ENCODE data around the gene FAM81A. TPM values are rescaled to one million over a fixed set of nuclear protein-coding genes. Genes with fewer than 3 reads are reported as not detected.

FAM81A gene
- total RNA-seq, 5 donors from 2014 or later (not counting 1 experiment from before 2014, with no cell fraction given), result 0.37 to 0.39 TPM; not detected in 3

DNA sequence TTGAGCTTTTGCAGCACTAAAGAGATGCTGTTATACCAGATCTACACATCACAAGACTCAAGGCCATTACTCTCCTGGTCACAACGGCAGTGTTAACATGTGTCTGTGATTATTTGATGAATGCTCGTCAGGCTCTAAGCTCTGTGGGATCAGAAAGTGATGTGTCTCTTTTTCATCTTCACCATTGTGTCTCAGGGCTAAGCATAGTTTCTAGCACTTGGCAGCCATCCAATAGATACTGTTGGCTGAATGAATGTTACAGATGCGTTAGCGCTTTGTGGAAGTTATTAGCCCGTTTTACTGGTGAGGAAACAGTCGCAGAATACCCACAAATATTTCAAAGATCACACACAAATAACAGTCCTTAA lies 1.2 kb upstream of the FAM81A start:
- peaks cover 49 to 56% of the 10 kb centered on the region in 2 donors for H3K27me3 Mint-ChIP-seq
- DNase-seq, result no peak
- CTCF ChIA-PET, result no interaction called here
- no peaks in the 10 kb centered on the region for H3K36me3 ChIP-seq (ENCODE audit: control insufficient read depth in 2 of 2, extremely low read depth in 1 of 2, insufficient read depth in 1 of 2, low read length in 1 of 2)
- H3K27ac ChIP-seq (ENCODE audit: low read length), result no peak overlapping the region
- peaks cover 13 to 24% (median 23%) of the 10 kb centered on the region in 3 donors for H3K4me1 Mint-ChIP-seq
- H3K4me1 ChIP-seq (ENCODE audit: control insufficient read depth in 1 of 2, extremely low read depth in 1 of 2, insufficient read depth in 2 of 2, low read length in 2 of 2), result peaks cover 3 to 14% of the 10 kb centered on the region in 2 experiments
- peak overlapping the region; percentile 77 to 80 (median 77) for H3K4me3 Mint-ChIP-seq
- no peak for ATAC-seq (replicated peaks in 1 of 4)
- no CpG with 5 or more reads among the region's 6 CpGs for WGBS (ENCODE audit: insufficient coverage)
- peaks cover 23 to 24% of the 10 kb centered on the region in 2 experiments for H3K27me3 ChIP-seq (replicated peaks in 1 of 2; ENCODE audit: control insufficient read depth in 2 of 2, extremely low read depth in 1 of 2, insufficient read depth in 2 of 2, low read length in 1 of 2)
- no peak overlapping the region for H3K4me3 ChIP-seq (ENCODE audit: control insufficient read depth in 1 of 2, extremely low read depth in 1 of 2, low read length in 1 of 2)
- no peak overlapping the region for H3K27ac Mint-ChIP-seq
- no peaks in the 10 kb centered on the region for H3K36me3 Mint-ChIP-seq
- no peaks in the 10 kb centered on the region for H3K9me3 ChIP-seq
- POLR2A ChIA-PET, result interaction anchor here in 1 of 2 donors (0.6 kb wide), 1 partner anchor 413 kb away, joined by 3 read pairs; no protein-coding TSS in a partner anchor
- no peaks in the 10 kb centered on the region for H3K9me3 Mint-ChIP-seq

DNA sequence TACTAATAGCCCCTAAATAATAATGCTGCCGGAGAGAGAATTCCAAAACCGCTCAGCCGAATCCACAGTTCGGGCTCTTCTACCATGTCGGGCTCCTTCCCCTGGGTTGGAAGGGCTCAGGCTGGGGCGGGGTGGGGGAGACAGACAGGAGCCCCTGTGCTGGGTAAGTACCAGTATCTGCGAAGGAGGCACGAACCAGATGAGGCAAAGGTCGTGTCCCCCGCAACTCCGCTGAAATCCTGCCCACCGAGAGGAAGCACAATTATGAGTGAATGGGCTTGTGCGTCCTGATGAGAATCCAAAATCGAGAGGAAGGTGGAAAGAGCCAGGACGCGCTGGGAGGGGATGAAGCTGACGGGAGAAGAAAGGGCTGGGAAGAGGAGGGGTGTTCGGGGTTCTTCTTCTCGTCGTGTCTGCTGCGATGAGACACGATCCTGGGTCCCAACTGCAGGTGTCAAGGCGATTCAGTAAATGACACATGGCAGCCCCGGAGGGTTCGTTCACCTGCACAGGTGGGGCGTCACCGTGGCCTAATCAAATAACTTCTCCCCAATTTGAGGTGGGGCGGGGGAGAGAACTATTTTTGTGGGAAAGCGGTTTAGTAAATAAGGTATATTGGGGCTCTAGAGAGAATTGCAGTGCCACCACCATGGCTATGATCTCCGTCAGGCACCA lies 707 bp upstream of the FAM81A start:
- no peak overlapping the region for H3K27ac Mint-ChIP-seq
- ChIA-PET CTCF (interaction anchor here in 1 of 2 donors (0.6 kb wide), 1 partner anchor 190 kb away, joined by 9 read pairs; no protein-coding TSS in a partner anchor), POLR2A (interaction anchor here in 1 of 2 donors (0.6 kb wide), 1 partner anchor 413 kb away, joined by 3 read pairs; no protein-coding TSS in a partner anchor)

DNA sequence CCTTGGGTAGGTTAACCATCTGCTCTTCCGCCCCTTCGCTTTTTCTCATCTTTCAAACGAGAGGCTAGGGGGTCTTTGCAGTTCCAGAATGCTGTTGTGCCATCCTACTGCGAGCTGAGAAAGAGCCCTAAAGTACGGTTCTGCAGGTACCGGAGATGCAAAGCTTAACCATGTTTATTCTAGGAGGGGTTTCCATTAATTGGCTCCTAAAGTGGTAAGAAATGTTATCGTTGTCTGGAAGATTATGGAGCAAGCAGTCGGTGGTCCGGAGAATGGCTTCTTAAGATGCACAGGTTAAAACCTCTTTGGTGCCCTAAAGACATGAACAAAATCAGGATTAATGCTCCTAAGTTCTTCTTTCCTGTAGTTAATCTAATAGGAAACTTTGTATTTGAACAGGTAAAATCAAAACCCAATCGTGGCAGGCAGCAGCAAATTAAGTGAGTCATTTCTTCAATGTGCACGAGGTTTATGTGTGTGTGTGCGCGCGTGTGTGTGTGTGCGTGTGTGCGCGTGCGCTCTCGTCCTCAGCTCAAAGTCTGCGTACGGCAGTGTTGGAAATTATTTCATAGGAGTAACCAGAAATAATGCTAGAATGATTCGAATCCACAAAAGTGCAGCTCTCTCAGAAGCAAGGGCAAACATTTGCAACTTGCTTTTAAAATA lies 772 bp downstream of the FAM81A start:
- H3K27ac Mint-ChIP-seq, result no peak overlapping the region
- ATAC-seq (replicated peaks in 1 of 4), result no peak
- WGBS (ENCODE audit: insufficient coverage), result 62% methylated on average over 12 of the region's 22 CpGs
- peaks cover 13 to 24% (median 23%) of the 10 kb centered on the region in 3 donors for H3K4me1 Mint-ChIP-seq
- Histone ChIP-seq H3K9me3 (no peaks in the 10 kb centered on the region), H3K27me3 (replicated peaks in 1 of 2; ENCODE audit: control insufficient read depth in 2 of 2, extremely low read depth in 1 of 2, insufficient read depth in 2 of 2, low read length in 1 of 2) (peaks cover 23% of the 10 kb centered on the region in 2 experiments), H3K4me3 (ENCODE audit: control insufficient read depth in 1 of 2, extremely low read depth in 1 of 2, low read length in 1 of 2) (peak overlapping the region in 1 of 2 donors; percentile 37), H3K27ac (ENCODE audit: low read length) (no peak overlapping the region), H3K4me1 (ENCODE audit: control insufficient read depth in 1 of 2, extremely low read depth in 1 of 2, insufficient read depth in 2 of 2, low read length in 2 of 2) (peaks cover 3 to 14% of the 10 kb centered on the region in 2 experiments), H3K36me3 (ENCODE audit: control insufficient read depth in 2 of 2, extremely low read depth in 1 of 2, insufficient read depth in 1 of 2, low read length in 1 of 2) (no peaks in the 10 kb centered on the region)
- H3K4me3 Mint-ChIP-seq, result peak overlapping the region; percentile 66 to 67 (median 67)
- peaks cover 40 to 50% of the 10 kb centered on the region in 2 donors for H3K27me3 Mint-ChIP-seq
- no peak for DNase-seq
- ChIA-PET POLR2A (no interaction called here), CTCF (no interaction called here)
- H3K9me3 Mint-ChIP-seq, result no peaks in the 10 kb centered on the region
- H3K36me3 Mint-ChIP-seq, result no peaks in the 10 kb centered on the region

More for the DNA sequence above, 707 bp upstream of the FAM81A start:
- Histone ChIP-seq H3K9me3 (no peaks in the 10 kb centered on the region), H3K4me1 (ENCODE audit: control insufficient read depth in 1 of 2, extremely low read depth in 1 of 2, insufficient read depth in 2 of 2, low read length in 2 of 2) (peaks cover 3 to 14% of the 10 kb centered on the region in 2 experiments), H3K27ac (ENCODE audit: low read length) (no peak overlapping the region), H3K27me3 (replicated peaks in 1 of 2; ENCODE audit: control insufficient read depth in 2 of 2, extremely low read depth in 1 of 2, insufficient read depth in 2 of 2, low read length in 1 of 2) (peaks cover 23 to 24% of the 10 kb centered on the region in 2 experiments), H3K4me3 (ENCODE audit: control insufficient read depth in 1 of 2, extremely low read depth in 1 of 2, low read length in 1 of 2) (peak overlapping the region; percentile 37 to 74), H3K36me3 (ENCODE audit: control insufficient read depth in 2 of 2, extremely low read depth in 1 of 2, insufficient read depth in 1 of 2, low read length in 1 of 2) (no peaks in the 10 kb centered on the region)
- DNase-seq (no peak), ATAC-seq (replicated peaks in 1 of 4) (no peak)
- Mint-ChIP-seq H3K27me3 (peaks cover 46 to 55% of the 10 kb centered on the region in 2 donors), H3K4me3 (peak overlapping the region; percentile 77 to 80 (median 77)), H3K4me1 (peaks cover 13 to 24% (median 23%) of the 10 kb centered on the region in 3 donors), H3K9me3 (no peaks in the 10 kb centered on the region), H3K36me3 (no peaks in the 10 kb centered on the region)
- WGBS (ENCODE audit: insufficient coverage), result 15% methylated on average over 19 of the region's 30 CpGs

DNA sequence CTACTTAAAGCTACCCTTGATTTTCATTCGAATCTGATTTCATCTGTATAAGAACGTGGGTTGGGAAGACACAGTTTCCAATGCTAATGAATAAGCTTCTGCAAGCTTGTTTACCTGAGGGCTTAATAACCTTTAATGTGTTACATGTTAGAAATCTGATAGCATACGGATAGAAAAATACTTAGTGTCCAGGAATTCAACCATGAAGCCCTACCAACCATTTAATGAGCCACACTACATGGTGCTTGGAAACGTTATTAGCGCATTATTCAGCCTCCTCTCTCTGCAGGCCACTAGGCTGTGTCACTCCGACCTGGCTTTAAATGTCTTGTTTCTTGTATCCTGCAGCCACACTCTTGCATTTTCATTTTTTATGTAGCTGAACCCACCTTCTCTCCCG lies 1.6 kb downstream of the FAM81A start:
- no peaks in the 10 kb centered on the region for H3K36me3 Mint-ChIP-seq
- H3K9me3 Mint-ChIP-seq, result no peaks in the 10 kb centered on the region
- H3K4me3 Mint-ChIP-seq, result peak overlapping the region in 1 of 3 donors; percentile 66

DNA sequence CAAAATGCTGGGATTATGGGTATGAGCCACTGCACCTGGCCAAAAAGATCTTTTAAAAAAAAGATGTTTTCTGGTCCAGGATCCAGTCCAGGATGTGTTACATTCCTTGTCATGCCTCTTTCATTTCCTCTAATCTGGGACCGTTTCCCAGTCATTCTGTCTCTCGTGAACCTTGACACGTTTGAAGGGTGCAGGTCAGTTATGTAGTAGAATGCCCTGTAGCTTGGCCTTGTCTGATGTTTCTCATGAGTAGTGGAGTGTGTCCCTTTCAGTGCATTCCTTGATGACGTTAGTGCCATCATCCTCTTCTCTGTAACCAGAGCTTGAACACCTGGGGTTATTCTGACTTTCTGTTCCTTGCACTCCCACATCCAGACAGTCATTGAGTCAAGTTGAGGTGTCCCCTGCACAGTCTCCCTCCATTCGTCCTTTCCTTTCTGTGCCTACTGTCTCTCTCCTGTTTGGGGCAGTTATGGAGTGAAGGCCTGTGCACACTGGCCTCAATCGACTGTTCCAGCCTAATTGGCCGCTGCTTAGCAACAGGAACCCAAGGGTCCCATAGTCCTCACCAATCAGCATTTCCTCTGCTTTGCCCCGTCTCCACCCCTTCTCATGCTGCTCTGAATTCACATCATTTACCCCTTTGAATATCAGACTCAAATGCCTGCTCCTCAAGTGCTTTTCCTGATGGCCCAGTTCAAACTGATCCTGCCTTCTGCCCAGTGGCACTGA lies 5.5 kb downstream of the FAM81A start:
- peaks cover 8 to 20% of the 10 kb centered on the region in 2 donors for H3K27me3 Mint-ChIP-seq
- no peaks in the 10 kb centered on the region for H3K9me3 Mint-ChIP-seq
- peaks cover 0 to 1% of the 10 kb centered on the region in 2 experiments for H3K4me1 ChIP-seq (ENCODE audit: control insufficient read depth in 1 of 2, extremely low read depth in 1 of 2, insufficient read depth in 2 of 2, low read length in 2 of 2)
- peaks cover 0 to 13% (median 6%) of the 10 kb centered on the region in 3 donors for H3K4me1 Mint-ChIP-seq
- POLR2A ChIA-PET, result no interaction called here
- no peak overlapping the region for H3K4me3 Mint-ChIP-seq
- H3K9me3 ChIP-seq, result no peaks in the 10 kb centered on the region
- peaks cover 1 to 11% of the 10 kb centered on the region in 2 experiments for H3K27me3 ChIP-seq (replicated peaks in 1 of 2; ENCODE audit: control insufficient read depth in 2 of 2, extremely low read depth in 1 of 2, insufficient read depth in 2 of 2, low read length in 1 of 2)
- WGBS (ENCODE audit: insufficient coverage), result 75% methylated on average over 6 of the region's 8 CpGs
- H3K27ac Mint-ChIP-seq, result no peak overlapping the region
- no peaks in the 10 kb centered on the region for H3K36me3 ChIP-seq (ENCODE audit: control insufficient read depth in 2 of 2, extremely low read depth in 1 of 2, insufficient read depth in 1 of 2, low read length in 1 of 2)
- H3K27ac ChIP-seq (ENCODE audit: low read length), result no peak overlapping the region
- no peak for ATAC-seq (replicated peaks in 1 of 4)
- no peaks in the 10 kb centered on the region for H3K36me3 Mint-ChIP-seq
- CTCF ChIA-PET, result no interaction called here
- DNase-seq, result no peak
- H3K4me3 ChIP-seq (ENCODE audit: control insufficient read depth in 1 of 2, extremely low read depth in 1 of 2, low read length in 1 of 2), result no peak overlapping the region

More for the DNA sequence above, 1.6 kb downstream of the FAM81A start:
- Mint-ChIP-seq H3K4me1 (peaks cover 13 to 24% (median 23%) of the 10 kb centered on the region in 3 donors), H3K27ac (no peak overlapping the region), H3K27me3 (peaks cover 33 to 45% of the 10 kb centered on the region in 2 donors)
- no peak overlapping the region for H3K27ac ChIP-seq (ENCODE audit: low read length)
- POLR2A ChIA-PET, result no interaction called here
- no peak for ATAC-seq (replicated peaks in 1 of 4)
- peaks cover 3 to 14% of the 10 kb centered on the region in 2 experiments for H3K4me1 ChIP-seq (ENCODE audit: control insufficient read depth in 1 of 2, extremely low read depth in 1 of 2, insufficient read depth in 2 of 2, low read length in 2 of 2)
- H3K4me3 ChIP-seq (ENCODE audit: control insufficient read depth in 1 of 2, extremely low read depth in 1 of 2, low read length in 1 of 2), result no peak overlapping the region
- CTCF ChIA-PET, result no interaction called here
- WGBS (ENCODE audit: insufficient coverage), result 88% methylated on average over 3 of the region's 7 CpGs
- no peak for DNase-seq
- no peaks in the 10 kb centered on the region for H3K36me3 ChIP-seq (ENCODE audit: control insufficient read depth in 2 of 2, extremely low read depth in 1 of 2, insufficient read depth in 1 of 2, low read length in 1 of 2)
- no peaks in the 10 kb centered on the region for H3K9me3 ChIP-seq
- peaks cover 21 to 23% of the 10 kb centered on the region in 2 experiments for H3K27me3 ChIP-seq (replicated peaks in 1 of 2; ENCODE audit: control insufficient read depth in 2 of 2, extremely low read depth in 1 of 2, insufficient read depth in 2 of 2, low read length in 1 of 2)

Measured in T-cell (primary cell).